GM19351 (cell line): ENCODE measurements around the gene MEF2B.
"Not testable (repeated sequence)": the region's sequence is repeated elsewhere in the genome, so short reads cannot be mapped to it uniquely, and the experiment has no call there.

ENCODE experiments used
- ATAC-seq: cut with Tn5 transposase; IDR thresholded peaks from one replicate; pipeline ENCODE4 v1.9.1; 2021; ENCODE audit warnings: mild to moderate bottlenecking, moderate library complexity; ENCODE audit not compliant: unreplicated experiment

Gene MEF2B

DNA sequence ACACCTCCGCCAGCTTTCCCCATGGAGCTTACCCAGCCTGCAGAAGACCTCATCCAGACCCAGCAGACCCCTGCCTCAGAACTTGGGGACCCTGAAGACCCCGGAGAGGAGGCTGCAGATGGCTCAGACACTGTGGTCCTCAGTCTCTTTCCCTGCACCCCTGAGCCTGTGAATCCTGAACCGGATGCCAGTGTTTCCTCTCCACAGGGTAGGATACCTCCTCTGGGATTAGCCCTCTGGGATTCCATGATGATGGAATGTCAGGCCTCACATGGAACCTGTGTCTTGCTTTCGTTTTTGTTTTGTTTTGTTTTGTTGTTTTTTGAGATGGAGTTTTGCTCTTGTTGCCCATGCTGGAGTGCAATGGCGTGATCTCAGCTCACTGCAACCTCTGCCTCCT lies 23.9 kb upstream of the MEF2B start:
- no peak for ATAC-seq

DNA sequence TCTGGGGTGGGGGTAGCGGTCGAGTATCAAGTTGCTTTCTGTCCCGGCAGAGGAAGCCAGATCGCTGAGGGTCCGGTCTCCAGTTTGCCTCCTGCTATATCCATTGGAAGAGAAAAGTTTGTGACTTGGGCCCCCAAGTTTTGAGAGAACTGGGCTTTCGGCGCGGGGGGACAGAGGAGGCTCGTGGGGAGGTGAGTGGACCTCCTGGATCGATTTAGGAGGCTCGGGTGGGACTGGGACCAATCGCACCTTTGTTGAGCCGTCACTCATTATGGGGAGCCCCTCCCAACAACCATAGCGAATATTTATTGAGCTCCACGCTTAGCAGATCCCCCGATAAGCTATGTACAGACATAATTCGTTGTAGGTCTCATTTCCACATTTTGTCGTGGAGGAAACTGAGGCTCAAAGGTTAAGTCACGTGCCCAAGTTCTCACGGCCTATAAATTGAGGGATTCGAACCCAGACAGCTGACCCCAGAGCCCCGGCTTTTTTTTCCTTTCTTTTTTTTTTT lies 22.9 kb upstream of the MEF2B start:
- peak; percentile 2 for ATAC-seq

DNA sequence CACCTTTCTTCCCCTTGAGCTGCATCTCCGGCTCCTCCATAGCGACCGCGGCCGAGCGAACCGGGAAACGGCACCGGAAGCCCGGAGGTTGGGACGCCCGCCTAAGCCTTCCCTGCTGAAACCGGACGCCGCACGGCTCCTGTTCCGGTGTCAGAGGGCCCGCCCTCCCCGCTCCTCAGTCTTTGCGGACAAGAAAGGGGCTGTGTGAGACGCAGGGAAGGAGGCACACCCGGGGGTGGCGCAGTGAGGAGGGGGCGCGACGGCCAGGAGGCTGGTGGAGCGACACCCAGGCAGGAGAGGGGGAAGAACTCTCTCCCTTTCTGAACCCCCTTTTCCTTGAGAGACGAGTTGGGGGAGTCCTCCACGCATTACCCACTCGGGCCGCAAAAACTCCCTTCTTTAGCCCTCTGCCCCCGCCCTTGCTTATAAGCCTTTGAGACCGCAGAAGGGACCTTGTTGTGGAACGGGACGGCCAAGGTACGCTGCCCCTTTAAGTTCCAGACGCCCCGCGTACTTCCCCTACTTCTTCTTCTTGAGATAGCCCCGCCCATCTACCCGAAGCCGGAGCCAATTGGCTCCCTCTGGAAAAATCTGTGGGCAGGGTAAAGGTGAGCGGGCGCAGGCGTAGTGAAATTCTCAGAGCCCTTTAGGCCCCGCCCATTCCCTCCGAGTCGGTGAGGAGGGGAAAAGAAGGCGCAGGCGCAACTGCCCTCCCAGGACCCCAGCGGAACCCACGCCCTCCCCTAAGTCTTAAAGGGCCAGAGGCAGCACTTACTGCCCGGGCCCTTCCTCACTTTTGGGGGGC lies 22.2 kb upstream of the MEF2B start, which contains the start of the genes BORCS8 and RFXANK:
Gene BORCS8 (minus strand): TSS at position 75 of the 805 bp plus-strand sequence. CDS start 35 bp downstream, at position 40.
Gene RFXANK (plus strand): TSS at position 181 of the 805 bp plus-strand sequence. CDS start 1,689 bp downstream, outside the sequence.
- ATAC-seq, result peak; percentile 85

DNA sequence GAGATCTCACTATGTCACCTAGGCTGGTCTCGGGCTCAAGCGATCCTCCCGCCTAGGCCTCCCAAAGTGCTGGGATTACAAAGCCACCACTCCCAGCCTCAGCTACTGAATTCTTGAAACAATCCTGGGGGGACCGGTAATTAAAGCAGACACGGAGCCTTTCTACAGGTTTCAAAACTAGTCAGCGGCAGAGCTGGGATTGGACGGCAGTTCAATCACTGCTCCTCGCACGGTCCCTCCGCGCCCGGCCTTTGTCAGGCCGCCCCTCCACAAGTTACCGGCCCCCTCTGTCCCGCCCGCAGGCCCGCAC lies 21.7 kb upstream of the MEF2B start:
- no peak for ATAC-seq

DNA sequence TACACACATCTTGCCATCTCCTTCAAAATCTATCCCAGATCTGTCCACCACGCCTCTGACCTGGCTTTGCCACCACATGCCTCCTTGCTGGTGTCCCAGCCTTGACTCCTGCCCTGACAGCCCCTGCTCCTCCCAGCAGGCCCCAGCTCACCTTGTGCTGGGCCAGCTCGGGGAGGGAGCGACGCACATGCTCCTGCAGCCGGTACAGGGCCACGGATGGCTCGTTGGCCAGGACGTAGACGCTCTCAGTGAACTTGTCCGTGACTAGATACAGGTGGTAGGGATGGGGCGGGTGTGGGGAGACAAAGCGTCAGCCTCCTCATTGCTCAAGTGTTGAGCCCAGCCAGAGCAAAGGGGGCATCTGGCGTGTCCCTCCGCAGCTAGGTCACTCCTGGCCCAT lies 16.7 kb upstream of the MEF2B start:
- no peak for ATAC-seq

DNA sequence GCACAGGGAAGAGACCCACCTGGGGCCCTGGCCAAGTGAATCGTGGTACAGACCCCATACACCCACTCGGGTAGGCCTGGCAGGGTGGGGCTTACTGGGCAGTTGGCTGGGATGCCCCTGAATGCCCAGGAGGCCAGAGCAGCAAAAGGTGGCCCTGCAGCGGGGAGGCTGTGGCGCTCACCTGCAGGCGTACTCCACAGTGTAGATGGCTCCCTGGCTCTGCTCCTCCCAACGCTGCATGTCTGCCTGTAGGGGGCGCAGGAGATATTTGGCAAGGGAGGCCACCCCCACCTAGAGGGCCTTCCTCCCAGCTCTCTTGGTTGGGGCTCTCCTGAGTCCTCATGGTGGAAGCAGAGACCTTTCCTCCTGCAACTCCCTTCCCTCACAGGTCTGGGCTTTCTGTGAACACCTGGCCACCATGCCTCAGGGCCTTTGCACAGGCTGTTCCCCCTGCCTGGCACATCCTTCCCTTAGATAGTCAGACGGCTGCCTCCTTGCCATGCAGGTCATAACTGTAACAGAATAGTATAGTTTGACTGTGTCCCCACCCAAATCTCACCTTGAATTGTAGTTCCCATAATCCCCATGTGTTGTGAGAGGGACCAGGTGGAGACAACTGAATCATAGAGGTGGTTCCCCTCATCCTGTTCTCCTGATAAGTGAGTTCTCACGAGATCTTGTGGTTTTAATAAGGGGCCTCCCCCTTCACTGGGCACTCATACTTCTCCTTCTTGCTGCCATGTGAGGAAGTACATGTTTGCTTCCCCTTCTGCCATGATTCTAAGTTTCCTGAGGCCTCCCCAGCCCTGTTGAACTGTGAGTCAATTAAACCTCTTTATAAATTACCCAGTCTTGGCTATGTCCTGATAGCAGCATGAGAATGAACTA lies 16.0 kb upstream of the MEF2B start:
- no peak for ATAC-seq

DNA sequence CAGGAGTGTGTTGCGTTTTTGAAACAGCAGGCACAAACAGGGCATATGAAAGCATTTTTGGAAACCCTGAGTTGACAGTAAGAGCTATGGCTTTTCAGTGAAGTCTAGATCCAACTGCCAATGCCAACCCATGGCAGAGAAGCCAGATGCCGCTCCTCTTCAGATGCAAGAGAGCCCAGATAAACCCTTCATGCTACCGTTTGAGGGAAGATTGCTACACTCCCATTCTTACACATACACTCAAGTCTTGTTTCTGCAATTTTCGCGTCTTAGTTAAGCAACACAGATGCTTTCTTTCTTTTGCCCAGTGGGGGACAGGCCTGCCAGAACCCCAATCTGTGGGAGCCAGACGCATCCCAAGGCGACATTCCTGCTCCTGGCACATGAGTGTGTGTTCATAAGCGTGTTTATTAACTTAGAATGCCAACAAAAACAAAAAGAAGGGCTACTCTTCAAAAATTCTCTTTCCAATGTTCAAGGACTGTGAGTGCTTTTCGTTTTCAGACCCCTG lies 11.5 kb upstream of the MEF2B start:
- ATAC-seq, result no peak

DNA sequence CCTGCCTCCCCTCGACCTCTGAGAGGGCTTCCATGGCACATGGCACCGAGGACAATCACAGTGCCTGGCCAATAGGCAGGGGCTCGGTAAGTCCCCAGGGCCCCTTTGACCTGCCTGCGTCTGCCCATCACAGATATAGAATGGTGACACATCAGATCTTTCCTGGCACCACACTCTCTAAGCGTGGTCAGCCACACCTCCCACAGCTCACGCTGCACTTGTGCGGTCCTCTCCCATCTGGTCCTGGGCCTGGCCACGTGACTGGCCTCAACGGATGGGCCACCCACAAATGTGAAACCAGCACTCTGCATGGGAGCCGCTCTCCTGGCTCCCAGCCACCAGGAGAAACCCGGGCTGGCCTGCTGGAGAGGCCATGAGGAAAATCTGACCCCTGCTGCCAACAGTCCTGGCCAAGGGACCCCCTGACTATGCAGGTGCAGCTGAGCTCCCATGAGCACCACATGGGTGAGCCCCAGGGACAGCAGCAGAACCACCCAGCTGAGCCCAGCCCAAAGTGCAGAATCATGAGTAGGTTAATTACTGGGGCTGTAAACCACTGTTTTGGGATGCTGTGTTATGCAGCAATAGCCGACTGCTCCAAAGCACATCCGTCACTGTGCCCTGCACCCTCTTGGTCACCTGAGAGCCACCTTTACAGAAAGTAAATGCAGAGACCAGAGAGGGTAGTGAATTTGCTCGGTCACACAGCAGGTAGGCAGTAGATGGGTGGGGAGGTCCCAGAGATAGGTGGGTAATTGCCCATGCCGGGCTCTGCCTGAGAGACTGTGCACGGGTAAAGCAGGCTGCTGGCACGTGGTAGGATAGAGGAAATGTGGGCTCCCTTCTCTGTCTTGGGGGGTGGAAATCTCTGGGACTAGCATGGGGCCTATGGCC lies 9.7 kb upstream of the MEF2B start:
- no peak for ATAC-seq

DNA sequence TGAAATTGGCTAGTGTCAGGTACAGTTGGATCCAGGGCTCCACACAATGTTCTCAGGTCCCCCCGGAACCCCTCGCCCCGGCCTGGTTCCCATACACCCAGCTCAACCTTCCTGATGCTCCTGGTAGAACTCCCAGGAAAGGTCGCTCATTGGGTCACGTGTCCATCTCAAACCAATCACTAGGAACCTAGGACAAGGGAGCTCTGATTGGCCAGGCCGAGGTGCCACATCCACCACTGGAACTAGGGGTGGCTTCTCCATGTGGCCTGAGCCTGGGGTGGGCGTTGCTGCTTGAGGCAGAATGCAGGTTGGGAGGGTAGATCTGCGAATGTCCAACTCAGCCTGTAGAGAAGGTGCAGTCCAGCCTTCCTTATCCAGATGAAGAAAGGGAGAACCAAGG lies 6.9 kb upstream of the MEF2B start:
- ATAC-seq, result no peak

DNA sequence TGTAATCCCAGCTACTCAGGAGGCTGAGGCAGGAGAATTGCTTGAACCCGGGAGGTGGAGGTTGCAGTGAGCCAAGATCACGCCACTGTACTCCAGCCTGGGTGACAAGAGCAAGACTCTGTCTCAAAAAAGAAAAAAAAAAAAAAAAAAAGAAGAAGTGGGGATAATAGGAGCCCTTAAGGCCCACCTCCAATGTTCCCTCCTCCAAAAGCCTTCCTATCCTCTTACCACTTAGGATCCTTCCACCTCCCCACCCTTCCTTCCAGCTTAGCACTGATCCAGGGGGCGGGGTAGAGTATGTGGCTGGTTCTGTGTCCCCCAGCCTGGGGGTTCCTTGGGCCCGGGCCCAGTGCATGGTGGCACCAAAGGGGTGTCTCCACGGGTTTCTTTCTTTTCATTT lies 3.2 kb upstream of the MEF2B start:
- not testable (repeated sequence) for ATAC-seq

DNA sequence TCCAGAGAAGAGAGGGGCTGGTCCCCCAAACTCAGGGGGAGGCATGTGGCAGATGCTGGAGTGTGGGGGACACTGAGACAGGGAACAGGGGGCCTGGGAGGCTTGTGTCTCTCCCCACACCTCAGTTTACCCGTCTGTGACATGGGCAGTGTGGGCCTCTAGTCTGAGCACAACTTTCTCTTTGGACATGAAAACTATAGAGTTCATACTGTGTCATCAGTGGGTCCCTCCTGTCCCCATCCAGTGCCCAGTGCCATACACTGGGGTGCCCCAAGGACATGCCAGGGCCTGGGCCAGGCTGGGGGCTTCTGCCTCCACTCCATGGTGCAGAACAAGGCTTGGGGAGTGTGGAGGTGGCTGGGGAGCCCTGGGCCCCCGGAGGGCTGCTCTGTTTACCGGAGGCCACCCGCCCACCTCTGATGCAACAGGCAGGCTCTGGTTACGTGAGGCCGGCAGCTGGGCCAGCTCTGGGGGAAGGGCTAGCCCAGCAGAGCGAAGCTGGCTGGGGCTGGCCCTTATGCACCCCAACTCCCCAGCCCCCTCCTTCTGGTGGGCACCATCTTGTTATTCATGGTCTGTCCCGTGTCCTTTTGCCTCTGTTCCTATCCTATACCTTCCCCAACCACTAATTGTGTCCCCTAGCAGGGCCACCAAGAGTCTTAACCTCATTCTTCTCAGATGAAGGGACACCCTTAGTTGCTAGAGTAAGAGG lies 1.9 kb upstream of the MEF2B start:
- ATAC-seq, result no peak

DNA sequence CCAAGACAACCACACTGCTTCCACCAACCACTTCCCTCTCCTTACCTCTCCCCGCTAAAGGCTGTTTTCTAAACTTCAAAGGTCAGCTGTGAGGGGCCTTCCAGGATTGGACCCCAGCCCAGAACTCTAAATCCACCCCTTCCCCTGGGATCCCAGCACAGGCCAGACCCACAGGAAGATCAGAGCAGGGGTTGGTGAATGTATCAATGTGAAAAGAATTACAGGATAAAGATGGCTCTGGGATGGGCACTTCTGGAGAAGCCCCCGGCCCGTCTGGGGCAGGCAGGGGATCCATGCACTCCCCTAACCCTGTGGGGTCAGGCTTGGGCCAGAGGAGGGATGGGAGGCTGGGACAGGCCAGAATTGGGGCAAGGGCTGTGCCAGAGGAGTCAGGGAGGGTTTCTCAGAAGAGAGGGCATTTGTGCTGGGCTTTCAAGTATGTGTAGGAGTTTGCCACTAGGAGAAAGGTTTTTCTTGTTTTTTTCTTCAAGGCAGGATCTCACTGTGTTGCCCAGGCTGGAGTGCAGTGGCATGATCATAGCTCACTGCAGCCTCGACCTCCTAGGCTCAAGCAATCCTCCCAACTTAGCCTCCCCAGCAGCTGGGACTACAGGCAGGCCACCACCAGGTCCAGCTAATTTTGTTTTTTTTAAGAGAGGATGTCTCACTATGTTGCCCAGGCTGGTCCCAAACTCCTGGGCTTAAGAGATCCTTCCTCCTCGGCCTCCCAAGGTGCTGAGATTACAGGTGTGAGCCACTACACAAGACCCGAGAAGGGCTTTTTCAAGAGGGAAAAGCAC lies 1.0 kb upstream of the MEF2B start:
- ATAC-seq, result no peak

DNA sequence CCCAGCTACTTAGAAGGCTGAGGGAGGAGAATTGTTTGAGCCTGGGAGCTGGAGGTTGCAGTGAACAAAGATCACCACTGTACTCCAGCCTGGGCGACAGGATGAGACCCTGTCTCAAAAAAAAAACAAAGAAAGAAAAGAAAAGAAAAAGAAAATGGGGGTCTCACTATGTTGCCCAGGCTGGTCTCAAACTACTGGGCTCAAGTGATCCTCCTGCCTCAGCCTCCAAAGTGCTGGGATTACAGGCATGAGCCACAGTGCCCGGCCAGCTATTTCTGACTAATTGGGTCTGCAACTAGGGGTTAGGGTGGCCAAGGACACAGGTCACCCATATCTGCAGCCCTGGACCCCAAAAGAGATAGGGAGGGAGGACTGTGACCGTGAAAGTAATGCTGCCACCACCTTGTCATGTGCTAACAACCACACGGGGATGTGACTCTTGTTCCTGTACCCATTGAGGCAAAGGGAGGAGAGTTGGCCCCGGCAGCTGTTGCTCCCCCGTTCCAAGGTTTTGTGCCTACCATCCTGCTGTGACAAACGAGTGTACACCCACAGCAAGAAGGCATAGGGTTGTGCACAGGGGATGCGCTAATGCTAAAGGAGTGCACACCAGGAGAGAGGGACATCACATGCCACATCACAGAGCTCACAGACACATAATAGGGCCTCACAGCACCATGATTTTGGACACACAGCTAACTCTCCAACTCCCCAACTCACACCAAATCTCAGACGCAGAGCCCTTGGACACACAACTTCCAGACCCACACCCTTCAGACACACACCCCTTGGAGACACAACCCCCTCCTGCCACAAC lies 619 bp downstream of the MEF2B start:
- no peak for ATAC-seq

DNA sequence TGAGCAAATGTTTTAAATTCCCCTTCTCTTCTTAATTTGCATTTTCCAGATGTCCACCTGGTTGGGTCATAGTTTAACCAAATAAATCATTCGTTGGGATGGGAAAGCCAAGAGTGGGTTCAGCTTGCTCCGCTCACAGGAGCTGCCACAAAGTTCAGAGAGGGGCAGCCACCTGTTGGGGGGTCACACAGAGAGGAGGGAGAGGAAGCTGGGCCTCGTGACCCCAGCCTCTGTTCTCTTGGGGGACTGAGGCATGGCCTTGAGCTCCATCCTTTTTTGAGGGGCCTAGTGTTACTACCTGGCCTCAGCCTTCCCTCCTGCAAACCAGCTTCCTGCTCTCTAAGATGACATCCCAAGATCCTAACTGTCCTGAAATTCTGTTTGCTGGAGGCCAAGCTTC lies 2.5 kb downstream of the MEF2B start:
- no peak for ATAC-seq

DNA sequence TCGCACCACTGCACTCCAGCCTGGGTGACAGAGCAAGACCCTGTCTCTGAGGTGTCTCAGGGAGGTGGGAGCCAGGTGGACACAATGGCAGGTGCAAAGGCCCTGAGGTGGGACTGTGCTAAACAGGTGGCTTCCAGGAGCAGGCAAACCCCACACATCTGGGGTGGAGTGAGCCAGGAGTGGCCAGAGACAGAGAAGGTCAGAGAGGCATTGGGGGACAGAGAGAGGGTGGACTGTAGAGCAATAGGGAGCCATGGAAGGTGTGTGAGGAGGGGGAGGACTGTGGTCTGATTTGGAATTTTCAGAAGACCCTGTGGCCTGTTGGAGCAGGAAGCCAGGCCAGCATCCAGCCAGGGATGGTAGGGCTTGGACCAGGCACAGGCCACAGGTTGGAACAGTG lies 4.7 kb downstream of the MEF2B start:
- no peak for ATAC-seq

DNA sequence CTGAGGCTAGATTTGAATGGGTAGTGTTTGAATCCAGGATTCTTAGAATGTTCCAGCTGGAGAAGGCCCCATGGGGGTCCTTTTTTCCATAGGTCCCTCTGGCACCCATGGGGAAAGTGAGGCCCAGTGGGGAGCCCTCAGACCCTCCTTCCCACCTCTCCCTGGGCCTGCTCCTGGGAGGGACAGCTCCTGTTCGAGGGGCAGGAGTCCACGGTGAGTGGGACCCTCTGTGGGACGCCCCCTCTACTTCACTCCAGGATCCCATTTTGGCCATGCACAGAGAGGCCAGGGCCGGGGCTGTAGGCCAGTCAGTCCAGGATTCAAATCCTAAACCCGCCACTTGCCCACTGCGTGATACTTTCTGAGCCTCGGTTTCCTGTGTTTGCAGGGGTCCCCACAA lies 7.6 kb downstream of the MEF2B start:
- no peak for ATAC-seq

DNA sequence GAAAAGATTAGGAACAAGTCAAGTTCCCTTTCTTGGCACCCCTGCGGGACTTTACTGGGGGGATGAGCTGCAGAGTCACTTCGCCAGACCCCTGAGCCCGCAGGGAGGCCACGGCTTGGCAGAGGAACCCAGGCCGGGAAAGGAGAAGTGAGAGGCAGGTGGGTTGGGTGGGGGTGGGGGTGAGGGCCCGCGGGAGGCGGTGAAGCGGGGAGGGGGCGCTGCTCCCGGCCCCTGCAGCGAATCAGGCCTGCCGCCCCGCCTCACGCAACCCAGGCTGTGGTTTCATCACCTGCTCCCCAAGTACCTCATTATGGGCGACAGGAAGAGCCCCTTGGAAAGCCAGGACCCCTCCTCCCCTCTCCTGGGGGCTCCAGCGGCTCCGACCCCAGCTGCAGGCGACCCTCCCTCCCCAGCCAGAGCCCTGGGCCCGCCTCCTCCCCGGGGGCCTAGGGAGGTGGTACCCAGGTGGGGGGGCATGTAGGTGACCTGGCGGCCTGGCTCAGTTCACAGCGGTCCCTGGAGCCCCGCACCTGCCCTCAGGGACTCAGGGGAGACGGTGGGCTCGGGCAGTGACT lies 9.5 kb downstream of the MEF2B start:
- peak; percentile 34 for ATAC-seq

DNA sequence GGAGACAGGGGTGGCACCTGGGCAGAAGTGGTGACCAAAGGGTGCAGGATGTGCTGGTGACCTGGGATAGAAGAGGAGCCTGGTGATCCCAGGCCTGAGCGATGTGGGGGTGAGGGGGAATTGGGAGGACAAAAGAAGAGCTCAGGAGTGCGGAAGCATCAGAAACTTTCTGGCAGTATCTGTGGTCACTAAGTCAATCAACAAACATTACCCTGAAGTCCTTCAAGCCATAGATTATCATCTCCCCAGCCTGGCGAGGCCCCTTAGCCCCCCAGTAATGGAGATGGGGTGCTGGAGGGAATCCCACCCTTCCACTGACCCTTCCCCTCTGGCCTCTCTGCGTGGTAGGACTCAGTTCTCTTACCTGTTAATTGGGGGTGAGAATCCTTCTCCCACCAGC lies 10.5 kb downstream of the MEF2B start:
- no peak for ATAC-seq
